OCI-LY1 (cell line): ENCODE results near the gene B4GALT3.

Experiments
- EZH2 ChIP-seq: fragments of 200-600 bp; sonication (generic), shearing (Covaris generic); IDR thresholded peaks from 2 replicates; pipeline ENCODE4 v1.8.0; 2017; ENCODE audit warnings: borderline replicate concordance, mixed run types, mild to moderate bottlenecking, antibody characterized with exemption, low read length, moderate library complexity, mixed read lengths
- TF ChIP-seq, protein P1 (sequence below): fragments of 200-600 bp; sonication (generic), shearing (Covaris generic); IDR thresholded peaks from 2 replicates; pipeline ENCODE4 v1.5.1; 2017; ENCODE audit warnings: mild to moderate bottlenecking, antibody characterized with exemption, low read length, moderate library complexity, mixed read lengths

DNA sequence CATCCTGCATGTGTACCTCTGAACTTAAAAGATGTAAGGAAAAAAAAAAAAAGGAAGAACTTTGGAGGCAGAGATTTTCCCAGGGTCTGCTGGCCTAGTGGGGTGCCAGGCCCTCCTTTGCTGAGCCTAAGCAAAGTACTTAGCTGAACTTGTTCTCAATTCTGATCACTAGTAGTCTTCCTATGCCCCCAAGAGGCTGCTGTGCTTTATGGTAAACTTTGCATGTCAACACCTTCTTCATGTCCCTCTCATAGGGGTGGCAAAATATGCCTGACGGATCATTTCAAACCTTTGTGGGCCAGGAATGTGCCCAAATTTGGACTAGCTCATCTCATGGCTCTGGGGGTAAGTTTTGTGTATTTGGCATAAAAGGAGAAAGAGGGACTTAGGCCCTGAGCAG is 19.4 kb downstream of the B4GALT3 start:
- TF ChIP-seq, protein P1, sequence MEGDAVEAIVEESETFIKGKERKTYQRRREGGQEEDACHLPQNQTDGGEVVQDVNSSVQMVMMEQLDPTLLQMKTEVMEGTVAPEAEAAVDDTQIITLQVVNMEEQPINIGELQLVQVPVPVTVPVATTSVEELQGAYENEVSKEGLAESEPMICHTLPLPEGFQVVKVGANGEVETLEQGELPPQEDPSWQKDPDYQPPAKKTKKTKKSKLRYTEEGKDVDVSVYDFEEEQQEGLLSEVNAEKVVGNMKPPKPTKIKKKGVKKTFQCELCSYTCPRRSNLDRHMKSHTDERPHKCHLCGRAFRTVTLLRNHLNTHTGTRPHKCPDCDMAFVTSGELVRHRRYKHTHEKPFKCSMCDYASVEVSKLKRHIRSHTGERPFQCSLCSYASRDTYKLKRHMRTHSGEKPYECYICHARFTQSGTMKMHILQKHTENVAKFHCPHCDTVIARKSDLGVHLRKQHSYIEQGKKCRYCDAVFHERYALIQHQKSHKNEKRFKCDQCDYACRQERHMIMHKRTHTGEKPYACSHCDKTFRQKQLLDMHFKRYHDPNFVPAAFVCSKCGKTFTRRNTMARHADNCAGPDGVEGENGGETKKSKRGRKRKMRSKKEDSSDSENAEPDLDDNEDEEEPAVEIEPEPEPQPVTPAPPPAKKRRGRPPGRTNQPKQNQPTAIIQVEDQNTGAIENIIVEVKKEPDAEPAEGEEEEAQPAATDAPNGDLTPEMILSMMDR, result no peak
- TF ChIP-seq EZH2, result no peak
